ENCODE results near the gene COX4I2.
"Not testable (repeated sequence)": the region's sequence is repeated elsewhere in the genome, so short reads cannot be mapped to it uniquely, and the experiment has no call there.

Gene COX4I2

GRCh38 chr20:31620246-31620645, 17.5 kb upstream of the COX4I2 start:
- Histone ChIP-seq H3K4me2 (ENCODE audit: low read length) (no peak overlapping the region), H3K4me1 (ENCODE audit: control insufficient read depth in 1 of 2, insufficient read depth in 2 of 2, low read length in 2 of 2) (peaks cover 0 to 5% of the 10 kb centered on the region in 2 experiments), H3K27ac (ENCODE audit: low read depth, low read length) (no peak overlapping the region), H3K4me3 (ENCODE audit: low read depth, low read length) (no peak overlapping the region), H3K79me1 (ENCODE audit: low read length) (no peaks in the 10 kb centered on the region), H3K14ac (ENCODE audit: low read length) (no peak overlapping the region), H3K9ac (ENCODE audit: low read length) (no peak overlapping the region), H3K9me3 (ENCODE audit: insufficient read depth, low read depth, low read length) (no peaks in the 10 kb centered on the region), H3K36me3 (ENCODE audit: control insufficient read depth in 1 of 2, insufficient read depth in 2 of 2, low read length in 2 of 2) (no peaks in the 10 kb centered on the region), H4K91ac (ENCODE audit: low read depth, low read length) (no peak overlapping the region), H4K8ac (ENCODE audit: low read depth, low read length) (no peak overlapping the region), H2BK120ac (ENCODE audit: insufficient read depth, low read length, poor library complexity) (no peak overlapping the region), H3K79me2 (ENCODE audit: control insufficient read depth, insufficient read depth, low read length, poor library complexity) (no peaks in the 10 kb centered on the region), H3K18ac (ENCODE audit: low read length) (no peak overlapping the region), H2BK12ac (ENCODE audit: low read length) (no peak overlapping the region), H2AK5ac (ENCODE audit: low read length) (no peak overlapping the region), H2BK5ac (ENCODE audit: low read depth, low read length, poor library complexity) (no peak overlapping the region), H2AFZ (ENCODE audit: insufficient read depth, low read length, poor library complexity) (no peak overlapping the region), H3K27me3 (ENCODE audit: insufficient read depth, low read length) (no peaks in the 10 kb centered on the region), H3K23ac (ENCODE audit: low read length) (no peak overlapping the region), H3K4ac (ENCODE audit: low read depth, low read length) (no peak overlapping the region), H4K12ac (ENCODE audit: low read depth, low read length) (no peak overlapping the region)
- no peak for DNase-seq
- WGBS (ENCODE audit: extremely low coverage, insufficient coverage, insufficient read length), result no CpG with 5 or more reads among the region's 3 CpGs

- H3K4me3 ChIP-seq (ENCODE audit: low read depth, low read length); DNase-seq; H3K18ac ChIP-seq (ENCODE audit: low read length); H3K4ac ChIP-seq (ENCODE audit: low read depth, low read length); H4K8ac ChIP-seq (ENCODE audit: low read depth, low read length); H3K9ac ChIP-seq (ENCODE audit: low read length); H4K91ac ChIP-seq (ENCODE audit: low read depth, low read length); H3K79me1 ChIP-seq (ENCODE audit: low read length); H3K27ac ChIP-seq (ENCODE audit: low read depth, low read length); H4K12ac ChIP-seq (ENCODE audit: low read depth, low read length); H3K36me3 ChIP-seq (ENCODE audit: control insufficient read depth in 1 of 2, insufficient read depth in 2 of 2, low read length in 2 of 2); H3K4me1 ChIP-seq (ENCODE audit: control insufficient read depth in 1 of 2, insufficient read depth in 2 of 2, low read length in 2 of 2); H2AFZ ChIP-seq (ENCODE audit: insufficient read depth, low read length, poor library complexity); H3K27me3 ChIP-seq (ENCODE audit: insufficient read depth, low read length); H3K9me3 ChIP-seq (ENCODE audit: insufficient read depth, low read depth, low read length); H2AK5ac ChIP-seq (ENCODE audit: low read length); H2BK120ac ChIP-seq (ENCODE audit: insufficient read depth, low read length, poor library complexity); H3K79me2 ChIP-seq (ENCODE audit: control insufficient read depth, insufficient read depth, low read length, poor library complexity); H2BK12ac ChIP-seq (ENCODE audit: low read length); H2BK5ac ChIP-seq (ENCODE audit: low read depth, low read length, poor library complexity); H3K14ac ChIP-seq (ENCODE audit: low read length); H3K23ac ChIP-seq (ENCODE audit: low read length); H3K4me2 ChIP-seq (ENCODE audit: low read length): not testable (repeated sequence)
- no CpG with 5 or more reads among the region's 6 CpGs for WGBS (ENCODE audit: extremely low coverage, insufficient coverage, insufficient read length)
Measured at GRCh38 chr20:31623123-31623505, 14.6 kb upstream of the COX4I2 start.

- H3K79me2 ChIP-seq (ENCODE audit: control insufficient read depth, insufficient read depth, low read length, poor library complexity); H3K9ac ChIP-seq (ENCODE audit: low read length); H3K36me3 ChIP-seq (ENCODE audit: control insufficient read depth in 1 of 2, insufficient read depth in 2 of 2, low read length in 2 of 2); H3K23ac ChIP-seq (ENCODE audit: low read length); DNase-seq; H3K9me3 ChIP-seq (ENCODE audit: insufficient read depth, low read depth, low read length); H3K4me3 ChIP-seq (ENCODE audit: low read depth, low read length); H3K18ac ChIP-seq (ENCODE audit: low read length); H3K4me1 ChIP-seq (ENCODE audit: control insufficient read depth in 1 of 2, insufficient read depth in 2 of 2, low read length in 2 of 2); H4K8ac ChIP-seq (ENCODE audit: low read depth, low read length); H2BK12ac ChIP-seq (ENCODE audit: low read length); H4K12ac ChIP-seq (ENCODE audit: low read depth, low read length); H2AK5ac ChIP-seq (ENCODE audit: low read length); H4K91ac ChIP-seq (ENCODE audit: low read depth, low read length); H3K27me3 ChIP-seq (ENCODE audit: insufficient read depth, low read length); H3K4me2 ChIP-seq (ENCODE audit: low read length); H3K14ac ChIP-seq (ENCODE audit: low read length); H2BK5ac ChIP-seq (ENCODE audit: low read depth, low read length, poor library complexity); H2BK120ac ChIP-seq (ENCODE audit: insufficient read depth, low read length, poor library complexity); H3K4ac ChIP-seq (ENCODE audit: low read depth, low read length); H2AFZ ChIP-seq (ENCODE audit: insufficient read depth, low read length, poor library complexity); H3K79me1 ChIP-seq (ENCODE audit: low read length); H3K27ac ChIP-seq (ENCODE audit: low read depth, low read length): not testable (repeated sequence)
- no CpG with 5 or more reads among the region's 8 CpGs for WGBS (ENCODE audit: extremely low coverage, insufficient coverage, insufficient read length)
Measured at GRCh38 chr20:31626534-31626933, 11.2 kb upstream of the COX4I2 start.

- not testable (repeated sequence) for DNase-seq; H2BK5ac ChIP-seq (ENCODE audit: low read depth, low read length, poor library complexity); H2BK120ac ChIP-seq (ENCODE audit: insufficient read depth, low read length, poor library complexity); H4K12ac ChIP-seq (ENCODE audit: low read depth, low read length); H3K4me3 ChIP-seq (ENCODE audit: low read depth, low read length); H3K79me2 ChIP-seq (ENCODE audit: control insufficient read depth, insufficient read depth, low read length, poor library complexity); H2AK5ac ChIP-seq (ENCODE audit: low read length); H3K27ac ChIP-seq (ENCODE audit: low read depth, low read length); H4K8ac ChIP-seq (ENCODE audit: low read depth, low read length); H3K14ac ChIP-seq (ENCODE audit: low read length); H3K9me3 ChIP-seq (ENCODE audit: insufficient read depth, low read depth, low read length); H3K4me2 ChIP-seq (ENCODE audit: low read length); H3K23ac ChIP-seq (ENCODE audit: low read length); H2AFZ ChIP-seq (ENCODE audit: insufficient read depth, low read length, poor library complexity); H3K36me3 ChIP-seq (ENCODE audit: control insufficient read depth in 1 of 2, insufficient read depth in 2 of 2, low read length in 2 of 2); H4K91ac ChIP-seq (ENCODE audit: low read depth, low read length); H3K27me3 ChIP-seq (ENCODE audit: insufficient read depth, low read length); H2BK12ac ChIP-seq (ENCODE audit: low read length); H3K79me1 ChIP-seq (ENCODE audit: low read length); H3K18ac ChIP-seq (ENCODE audit: low read length); H3K4me1 ChIP-seq (ENCODE audit: control insufficient read depth in 1 of 2, insufficient read depth in 2 of 2, low read length in 2 of 2); H3K4ac ChIP-seq (ENCODE audit: low read depth, low read length); H3K9ac ChIP-seq (ENCODE audit: low read length)
- no CpG with 5 or more reads among the region's 2 CpGs for WGBS (ENCODE audit: extremely low coverage, insufficient coverage, insufficient read length)
Measured at GRCh38 chr20:31628057-31628456, 9.7 kb upstream of the COX4I2 start.
